ENCODE measurements around the gene RGS3. TPM values are rescaled to one million over a fixed set of nuclear protein-coding genes. Genes with fewer than 3 reads are reported as not detected.
A peak's percentile ranks its signal among the peaks of the same experiment; 100 is the strongest.

RGS3 gene
- polyA plus RNA-seq, 2 of the 4 experiments (the other 2 are of a cell fraction) = 19.6 to 22.9 TPM

DNA sequence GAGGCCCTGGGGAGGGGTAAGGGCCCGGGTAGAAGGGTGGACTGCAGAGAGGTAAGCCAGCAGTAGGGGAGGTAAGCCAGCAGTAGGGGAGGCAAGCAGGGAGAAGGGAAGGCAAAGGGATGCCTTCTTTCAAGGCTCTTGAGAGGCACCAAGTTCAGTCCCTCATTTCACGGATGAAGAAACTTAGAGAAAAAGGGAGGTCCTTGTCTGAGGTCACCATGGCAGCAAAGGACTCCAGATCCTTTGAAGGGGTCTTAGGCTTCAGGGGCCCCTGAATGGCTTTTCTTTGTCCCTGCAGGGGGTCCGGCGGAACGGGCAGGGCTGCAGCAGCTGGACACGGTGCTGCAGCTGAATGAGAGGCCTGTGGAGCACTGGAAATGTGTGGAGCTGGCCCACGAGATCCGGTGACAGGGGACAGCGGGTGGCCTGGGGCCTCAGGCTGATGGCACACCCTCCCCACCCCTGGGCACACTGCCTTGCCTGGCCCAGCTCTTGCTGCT is 42.6 kb downstream of the RGS3 start:
- FAIRE-seq = no peak
- no peak for ATAC-seq
- ChIA-PET CTCF (interaction anchor here (1.9 kb wide), 1 partner anchor 60 kb away, joined by 4 read pairs; no protein-coding TSS in a partner anchor), POLR2A (no interaction called here)
- no peak overlapping the region for H3K4me3 ChIP-seq
- no peak for DNase-seq (ENCODE audit: low read depth in 1 of 2, low spot score in 1 of 2)
- 90% methylated on average over 9 of the region's 9 CpGs for WGBS (ENCODE audit: missing lambda C conversion rate)
- H3K9me3 ChIP-seq = no peaks in the 10 kb centered on the region
- TF ChIP-seq POLR2AphosphoS2 (conservative IDR thresholded peaks at IDR 0.05; ENCODE audit: low read length) = no peak
- TF ChIP-seq RFX5 (IDR thresholded peaks at IDR 0.05) = no peak
- TF ChIP-seq, protein P1, sequence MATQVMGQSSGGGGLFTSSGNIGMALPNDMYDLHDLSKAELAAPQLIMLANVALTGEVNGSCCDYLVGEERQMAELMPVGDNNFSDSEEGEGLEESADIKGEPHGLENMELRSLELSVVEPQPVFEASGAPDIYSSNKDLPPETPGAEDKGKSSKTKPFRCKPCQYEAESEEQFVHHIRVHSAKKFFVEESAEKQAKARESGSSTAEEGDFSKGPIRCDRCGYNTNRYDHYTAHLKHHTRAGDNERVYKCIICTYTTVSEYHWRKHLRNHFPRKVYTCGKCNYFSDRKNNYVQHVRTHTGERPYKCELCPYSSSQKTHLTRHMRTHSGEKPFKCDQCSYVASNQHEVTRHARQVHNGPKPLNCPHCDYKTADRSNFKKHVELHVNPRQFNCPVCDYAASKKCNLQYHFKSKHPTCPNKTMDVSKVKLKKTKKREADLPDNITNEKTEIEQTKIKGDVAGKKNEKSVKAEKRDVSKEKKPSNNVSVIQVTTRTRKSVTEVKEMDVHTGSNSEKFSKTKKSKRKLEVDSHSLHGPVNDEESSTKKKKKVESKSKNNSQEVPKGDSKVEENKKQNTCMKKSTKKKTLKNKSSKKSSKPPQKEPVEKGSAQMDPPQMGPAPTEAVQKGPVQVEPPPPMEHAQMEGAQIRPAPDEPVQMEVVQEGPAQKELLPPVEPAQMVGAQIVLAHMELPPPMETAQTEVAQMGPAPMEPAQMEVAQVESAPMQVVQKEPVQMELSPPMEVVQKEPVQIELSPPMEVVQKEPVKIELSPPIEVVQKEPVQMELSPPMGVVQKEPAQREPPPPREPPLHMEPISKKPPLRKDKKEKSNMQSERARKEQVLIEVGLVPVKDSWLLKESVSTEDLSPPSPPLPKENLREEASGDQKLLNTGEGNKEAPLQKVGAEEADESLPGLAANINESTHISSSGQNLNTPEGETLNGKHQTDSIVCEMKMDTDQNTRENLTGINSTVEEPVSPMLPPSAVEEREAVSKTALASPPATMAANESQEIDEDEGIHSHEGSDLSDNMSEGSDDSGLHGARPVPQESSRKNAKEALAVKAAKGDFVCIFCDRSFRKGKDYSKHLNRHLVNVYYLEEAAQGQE (IDR thresholded peaks at IDR 0.05) = no peak
- H3K4me1 ChIP-seq = peaks cover 29% of the 10 kb centered on the region
- H3K27ac ChIP-seq = peak overlapping the region in 1 of 2 experiments; percentile 38; a peak in 1 of 6 replicates
- H3K4me2 ChIP-seq = no peak overlapping the region

DNA sequence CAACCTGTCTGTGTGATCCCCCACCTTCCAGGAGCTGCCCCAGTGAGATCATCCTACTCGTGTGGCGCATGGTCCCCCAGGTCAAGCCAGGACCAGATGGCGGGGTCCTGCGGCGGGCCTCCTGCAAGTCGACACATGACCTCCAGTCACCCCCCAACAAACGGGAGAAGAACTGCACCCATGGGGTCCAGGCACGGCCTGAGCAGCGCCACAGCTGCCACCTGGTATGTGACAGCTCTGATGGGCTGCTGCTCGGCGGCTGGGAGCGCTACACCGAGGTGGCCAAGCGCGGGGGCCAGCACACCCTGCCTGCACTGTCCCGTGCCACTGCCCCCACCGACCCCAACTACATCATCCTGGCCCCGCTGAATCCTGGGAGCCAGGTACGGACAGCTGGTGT is 43.7 kb downstream of the RGS3 start:
- no peak for FAIRE-seq
- H3K9me3 ChIP-seq = no peaks in the 10 kb centered on the region
- H3K4me3 ChIP-seq = no peak overlapping the region
- H3K27ac ChIP-seq = no peak overlapping the region
- 89% methylated on average over 10 of the region's 19 CpGs for WGBS (ENCODE audit: missing lambda C conversion rate)
- ChIA-PET POLR2A (no interaction called here), CTCF (interaction anchor here (0.7 to 2.0 kb wide), 7 partner anchors 9 to 148 kb away, joined by 3 to 8 read pairs (median 4); no protein-coding TSS in a partner anchor)
- ATAC-seq = no peak
- H3K4me1 ChIP-seq = peaks cover 32% of the 10 kb centered on the region
- DNase-seq (ENCODE audit: low read depth in 1 of 2, low spot score in 1 of 2) = no peak
- TF ChIP-seq HOXA7 (CRISPR knock-in tag; IDR thresholded peaks at IDR 0.05) (no peak), NPAS2 (CRISPR knock-in tag; IDR thresholded peaks at IDR 0.05; ENCODE audit: borderline replicate concordance) (no peak), SREBF2 (IDR thresholded peaks at IDR 0.05) (no peak), EP300 (IDR thresholded peaks at IDR 0.05) (no peak), JUN (IDR thresholded peaks at IDR 0.05) (no peak), FOXS1 (CRISPR knock-in tag; IDR thresholded peaks at IDR 0.05) (no peak), RARB (CRISPR knock-in tag; IDR thresholded peaks at IDR 0.05) (no peak)
- H3K4me2 ChIP-seq = no peak overlapping the region

DNA sequence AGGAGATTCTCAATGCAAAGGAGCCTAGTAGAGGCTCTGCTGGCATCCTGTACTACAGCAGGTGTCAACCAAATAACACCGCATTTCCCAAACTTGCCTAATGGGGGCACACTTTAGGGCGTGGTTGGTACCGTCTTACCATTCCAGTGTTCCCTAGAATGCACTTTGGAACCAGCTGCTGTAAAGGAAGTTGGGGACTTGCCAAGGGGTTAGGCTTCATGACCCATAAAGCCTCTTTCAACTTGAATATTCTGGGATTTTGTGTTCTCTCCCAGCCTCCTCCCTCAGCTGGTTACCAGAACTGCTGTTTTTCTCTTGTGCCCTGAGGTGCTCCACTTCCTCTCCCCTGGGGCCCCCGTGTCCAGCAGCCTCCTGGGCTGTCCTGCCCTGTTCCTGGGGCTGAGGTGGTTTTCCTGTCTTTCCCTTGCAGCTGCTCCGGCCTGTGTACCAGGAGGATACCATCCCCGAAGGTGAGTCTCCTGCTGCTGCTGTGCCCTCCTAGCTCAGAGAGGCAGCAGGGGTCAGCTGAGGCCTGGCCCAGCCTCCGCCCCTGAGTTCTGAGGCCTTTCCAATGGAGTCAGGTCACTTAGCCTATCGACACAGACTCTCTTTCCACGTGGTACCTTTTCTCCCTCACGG is 44.7 kb downstream of the RGS3 start:
- FAIRE-seq (peak; percentile 36), DNase-seq (ENCODE audit: low read depth in 1 of 2, low spot score in 1 of 2) (peak; percentile 26 to 64), ATAC-seq (peak in 1 of 2 experiments; percentile 70; a peak in 3 of 6 replicates)
- Histone ChIP-seq H3K27ac (peak overlapping the region; percentile 46 to 59; a peak in 4 of 6 replicates), H3K4me1 (peaks cover 32% of the 10 kb centered on the region), H3K4me3 (no peak overlapping the region), H3K9me3 (no peaks in the 10 kb centered on the region), H3K4me2 (no peak overlapping the region)
- ChIA-PET CTCF (interaction anchor here (0.9 to 2.0 kb wide), 6 partner anchors 10 to 147 kb away, joined by 3 to 8 read pairs (median 4); no protein-coding TSS in a partner anchor), POLR2A (no interaction called here)
- 84% methylated on average over 10 of the region's 10 CpGs for WGBS (ENCODE audit: missing lambda C conversion rate)
- TF ChIP-seq, protein P2, sequence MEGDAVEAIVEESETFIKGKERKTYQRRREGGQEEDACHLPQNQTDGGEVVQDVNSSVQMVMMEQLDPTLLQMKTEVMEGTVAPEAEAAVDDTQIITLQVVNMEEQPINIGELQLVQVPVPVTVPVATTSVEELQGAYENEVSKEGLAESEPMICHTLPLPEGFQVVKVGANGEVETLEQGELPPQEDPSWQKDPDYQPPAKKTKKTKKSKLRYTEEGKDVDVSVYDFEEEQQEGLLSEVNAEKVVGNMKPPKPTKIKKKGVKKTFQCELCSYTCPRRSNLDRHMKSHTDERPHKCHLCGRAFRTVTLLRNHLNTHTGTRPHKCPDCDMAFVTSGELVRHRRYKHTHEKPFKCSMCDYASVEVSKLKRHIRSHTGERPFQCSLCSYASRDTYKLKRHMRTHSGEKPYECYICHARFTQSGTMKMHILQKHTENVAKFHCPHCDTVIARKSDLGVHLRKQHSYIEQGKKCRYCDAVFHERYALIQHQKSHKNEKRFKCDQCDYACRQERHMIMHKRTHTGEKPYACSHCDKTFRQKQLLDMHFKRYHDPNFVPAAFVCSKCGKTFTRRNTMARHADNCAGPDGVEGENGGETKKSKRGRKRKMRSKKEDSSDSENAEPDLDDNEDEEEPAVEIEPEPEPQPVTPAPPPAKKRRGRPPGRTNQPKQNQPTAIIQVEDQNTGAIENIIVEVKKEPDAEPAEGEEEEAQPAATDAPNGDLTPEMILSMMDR (IDR thresholded peaks at IDR 0.05) = peak; percentile 15; the same call in 1 of the 3 replicates
- no peak for TF ChIP-seq HOXB5 (CRISPR knock-in tag; IDR thresholded peaks at IDR 0.05)
- no peak for TF ChIP-seq NR3C1 (IDR thresholded peaks at IDR 0.05)
- TF ChIP-seq RAD21 (conservative IDR thresholded peaks at IDR 0.05 in 1 of 2, IDR thresholded peaks at IDR 0.05 in 1 of 2) = 0 out of 5 replicates have a peak, but pooled peaks of 1 of the 2 experiments have one; percentile 9

Measured in A549 (cell line).